ENCODE results near the gene SECISBP2.

SECISBP2 gene

GRCh38 chr9:89376286-89376685 is 58.0 kb downstream of the SECISBP2 start:
- Histone ChIP-seq H3K4me1 (peaks cover 61 to 87% (median 75%) of the 10 kb centered on the region in 10 experiments), H3K27me3 (no peaks in the 10 kb centered on the region), H3K4me3 (no peak overlapping the region), H4K20me1 (peaks cover 0 to 42% (median 3%) of the 10 kb centered on the region in 11 experiments; a peak in 11 of 22 replicates), H3K27ac (peak overlapping the region in 5 of 11 experiments; percentile 36 to 74 (median 64); a peak in 7 of 22 replicates), H3K4me2 (peak overlapping the region; percentile 78 to 89 (median 85); a peak in 18 of 22 replicates), H3K9ac (no peak overlapping the region; a peak in 1 of 22 replicates), H3K36me3 (peaks cover 0 to 43% (median 34%) of the 10 kb centered on the region in 11 experiments; a peak in 19 of 22 replicates), H3K9me3 (replicated peaks in 1 of 11) (no peaks in the 10 kb centered on the region)
- TF ChIP-seq Cebpa-rat (IDR thresholded peaks at IDR 0.05) = no peak

GRCh38 chr9:89376741-89377351 is 58.5 kb downstream of the SECISBP2 start:
- peak overlapping the region in 10 of 11 experiments; percentile 4 to 89 (median 84); a peak in 14 of 22 replicates for H3K4me2 ChIP-seq
- H3K9ac ChIP-seq = peak overlapping the region in 1 of 11 experiments; percentile 21; a peak in 3 of 22 replicates
- peaks cover 66 to 92% (median 81%) of the 10 kb centered on the region in 10 experiments for H3K4me1 ChIP-seq
- peak overlapping the region in 7 of 11 experiments; percentile 10 to 74 (median 40); a peak in 8 of 22 replicates for H3K27ac ChIP-seq
- no peaks in the 10 kb centered on the region for H3K27me3 ChIP-seq
- H3K36me3 ChIP-seq = peaks cover 0 to 47% (median 34%) of the 10 kb centered on the region in 11 experiments; a peak in 19 of 22 replicates
- H4K20me1 ChIP-seq = peaks cover 0 to 47% (median 8%) of the 10 kb centered on the region in 11 experiments; a peak in 11 of 22 replicates
- H3K9me3 ChIP-seq (replicated peaks in 1 of 11) = no peaks in the 10 kb centered on the region
- H3K4me3 ChIP-seq = no peak overlapping the region
- no peak for TF ChIP-seq Cebpa-rat (IDR thresholded peaks at IDR 0.05)

- Histone ChIP-seq H3K36me3 (peaks cover 0 to 48% (median 34%) of the 10 kb centered on the region in 11 experiments; a peak in 19 of 22 replicates), H3K4me1 (peaks cover 72 to 97% (median 87%) of the 10 kb centered on the region in 10 experiments)
Observed at GRCh38 chr9:89377411-89377810, 59.1 kb downstream of the SECISBP2 start.

GRCh38 chr9:89378541-89378940 is 60.2 kb downstream of the SECISBP2 start:
- Histone ChIP-seq H3K9me3 (replicated peaks in 1 of 11) (no peaks in the 10 kb centered on the region), H3K27ac (peak overlapping the region in 3 of 11 experiments; percentile 47 to 60 (median 50); a peak in 1 of 22 replicates), H4K20me1 (peaks cover 0 to 52% (median 8%) of the 10 kb centered on the region in 11 experiments; a peak in 12 of 22 replicates), H3K9ac (no peak overlapping the region), H3K36me3 (peaks cover 0 to 50% (median 34%) of the 10 kb centered on the region in 11 experiments; a peak in 19 of 22 replicates), H3K4me3 (no peak overlapping the region), H3K4me2 (peak overlapping the region in 5 of 11 experiments; percentile 82 to 94 (median 86); a peak in 6 of 22 replicates), H3K4me1 (peaks cover 73 to 97% (median 89%) of the 10 kb centered on the region in 10 experiments), H3K27me3 (no peaks in the 10 kb centered on the region)
- no peak for TF ChIP-seq Cebpa-rat (IDR thresholded peaks at IDR 0.05)

More at GRCh38 chr9:89377411-89377810, 59.1 kb downstream of the SECISBP2 start:
- no peak overlapping the region for H3K4me3 ChIP-seq
- no peaks in the 10 kb centered on the region for H3K9me3 ChIP-seq (replicated peaks in 1 of 11)
- H3K4me2 ChIP-seq = peak overlapping the region in 7 of 11 experiments; percentile 16 to 89 (median 84); a peak in 10 of 22 replicates
- H3K27me3 ChIP-seq = no peaks in the 10 kb centered on the region
- TF ChIP-seq Cebpa-rat (IDR thresholded peaks at IDR 0.05) = no peak
- peak overlapping the region in 6 of 11 experiments; percentile 8 to 74 (median 44); a peak in 6 of 22 replicates for H3K27ac ChIP-seq
- peak overlapping the region in 2 of 11 experiments; percentile 6 to 29; a peak in 2 of 22 replicates for H3K9ac ChIP-seq
- peaks cover 0 to 51% (median 8%) of the 10 kb centered on the region in 11 experiments; a peak in 11 of 22 replicates for H4K20me1 ChIP-seq

GRCh38 chr9:89379031-89379430 is 60.7 kb downstream of the SECISBP2 start:
- Histone ChIP-seq H3K27me3 (no peaks in the 10 kb centered on the region), H3K9me3 (replicated peaks in 1 of 11) (no peaks in the 10 kb centered on the region), H3K36me3 (peaks cover 0 to 55% (median 37%) of the 10 kb centered on the region in 11 experiments; a peak in 19 of 22 replicates), H3K4me1 (peaks cover 73 to 97% (median 89%) of the 10 kb centered on the region in 10 experiments), H3K9ac (peak overlapping the region in 1 of 11 experiments; percentile 12; a peak in 1 of 22 replicates), H3K27ac (peak overlapping the region in 7 of 11 experiments; percentile 29 to 60 (median 47); a peak in 8 of 22 replicates), H3K4me3 (no peak overlapping the region), H4K20me1 (peaks cover 0 to 53% (median 8%) of the 10 kb centered on the region in 11 experiments; a peak in 12 of 22 replicates), H3K4me2 (peak overlapping the region in 8 of 11 experiments; percentile 18 to 96 (median 88); a peak in 15 of 22 replicates)
- no peak for TF ChIP-seq Cebpa-rat (IDR thresholded peaks at IDR 0.05)

- peak in 10 of 11 experiments; percentile 44 to 90 (median 74); a peak in 16 of 22 replicates for TF ChIP-seq Cebpa-rat (IDR thresholded peaks at IDR 0.05)
- H3K36me3 ChIP-seq = peaks cover 1 to 61% (median 42%) of the 10 kb centered on the region in 11 experiments; a peak in 21 of 22 replicates
- H3K27me3 ChIP-seq = no peaks in the 10 kb centered on the region
- H3K9ac ChIP-seq = 0 out of 22 replicates have a peak overlapping the region, but pooled peaks of 1 of the 11 experiments have one; percentile 12
- peaks cover 71 to 97% (median 89%) of the 10 kb centered on the region in 10 experiments for H3K4me1 ChIP-seq
- no peaks in the 10 kb centered on the region for H3K9me3 ChIP-seq (replicated peaks in 1 of 11)
- H3K27ac ChIP-seq = peak overlapping the region in 7 of 11 experiments; percentile 29 to 60 (median 47); a peak in 9 of 22 replicates
- H3K4me2 ChIP-seq = peak overlapping the region in 10 of 11 experiments; percentile 0 to 96 (median 86); a peak in 15 of 22 replicates
- peaks cover 0 to 56% (median 8%) of the 10 kb centered on the region in 11 experiments; a peak in 12 of 22 replicates for H4K20me1 ChIP-seq
- H3K4me3 ChIP-seq = no peak overlapping the region
Observed at GRCh38 chr9:89379508-89380115, 61.3 kb downstream of the SECISBP2 start.

DNA sequence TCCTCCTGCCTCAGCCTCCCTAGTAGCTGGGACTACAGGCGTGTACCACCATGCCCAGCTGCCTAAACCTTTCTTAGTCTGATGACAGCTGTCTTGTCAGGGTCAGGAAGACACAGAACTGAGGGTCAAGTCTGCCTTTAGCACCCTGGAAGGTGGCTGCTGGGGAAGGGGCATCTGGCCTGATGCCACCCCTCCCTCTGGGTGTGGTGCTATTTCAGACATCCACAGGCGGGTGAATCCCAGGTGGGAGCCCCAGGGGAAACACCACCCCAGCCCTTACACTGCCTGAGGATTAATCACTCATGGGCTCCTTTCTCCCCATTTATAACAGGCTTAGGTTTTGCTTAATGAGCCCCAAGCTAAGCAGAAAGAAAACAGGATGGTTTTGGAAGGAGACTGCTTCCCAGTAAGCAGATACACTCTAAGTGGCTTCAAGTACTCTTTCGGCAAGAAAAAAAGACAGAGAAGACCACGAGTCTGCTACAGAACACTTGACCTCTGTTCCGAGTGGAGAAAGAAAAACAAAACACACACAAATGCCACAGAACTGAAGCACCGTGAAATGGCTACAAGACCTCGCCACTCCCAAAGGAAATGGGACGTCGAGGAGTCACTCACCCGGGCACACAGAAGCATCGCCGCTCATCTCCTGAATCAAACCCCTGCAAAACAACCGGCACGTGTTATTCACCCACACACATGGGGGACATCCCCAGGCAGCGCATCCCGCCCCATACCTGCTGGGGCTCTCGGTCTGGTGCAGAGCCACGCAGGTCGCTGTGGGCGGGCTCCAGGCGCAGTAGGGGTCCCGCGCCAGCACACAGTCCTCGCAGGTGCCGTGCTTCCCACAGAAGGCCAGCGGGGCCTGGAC is 62.4 kb downstream of the SECISBP2 start:
- Histone ChIP-seq H3K9ac (peak overlapping the region in 2 of 11 experiments; percentile 13 to 22; a peak in 2 of 22 replicates), H4K20me1 (peaks cover 0 to 53% (median 8%) of the 10 kb centered on the region in 11 experiments; a peak in 12 of 22 replicates), H3K4me2 (peak overlapping the region; percentile 82 to 96 (median 91)), H3K27ac (peak overlapping the region in 6 of 11 experiments; percentile 15 to 50 (median 24); a peak in 6 of 22 replicates), H3K4me1 (peaks cover 60 to 95% (median 84%) of the 10 kb centered on the region in 10 experiments), H3K36me3 (peaks cover 9 to 71% (median 52%) of the 10 kb centered on the region in 11 experiments), H3K9me3 (replicated peaks in 1 of 11) (no peaks in the 10 kb centered on the region), H3K4me3 (0 out of 20 replicates have a peak overlapping the region, but pooled peaks of 1 of the 10 experiments have one; percentile 0), H3K27me3 (no peaks in the 10 kb centered on the region)
- no peak for TF ChIP-seq Cebpa-rat (IDR thresholded peaks at IDR 0.05)

Data from BLaER1 treated with 17β-estradiol and CSF1 and Interleukin-3, amounts not matched to agents 10 nM and 100 nM (cell line).